Neural progenitor cell (in vitro differentiated cells): Measurements from ENCODE around the gene GPR85.

Experiments used
- CTCF ChIP-seq: fragments of 200-600 bp; sonication (generic); IDR thresholded peaks from 2 replicates; pipeline ENCODE4 v1.5.1; 2017; ENCODE audit warnings: antibody characterized with exemption, mild to moderate bottlenecking
- EZH2 ChIP-seq: fragments of 200-600 bp; sonication (generic); IDR thresholded peaks from 2 replicates; pipeline ENCODE4 v1.6.1; 2017; ENCODE audit warnings: antibody characterized with exemption, mild to moderate bottlenecking, moderate library complexity

- TF ChIP-seq CTCF (no peak), EZH2 (no peak)
These were observed 36.1 kb upstream of the GPR85 start for GRCh38 chr7:113122744-113123143.
